ENCODE results near the gene EPSTI1.

Gene EPSTI1

GRCh38 chr13:42970824-42971690, 21.0 kb downstream of the EPSTI1 start:
- DNase-seq: no peak

GRCh38 chr13:42969565-42970172, 22.4 kb downstream of the EPSTI1 start:
- DNase-seq: peak; percentile 70

DNA sequence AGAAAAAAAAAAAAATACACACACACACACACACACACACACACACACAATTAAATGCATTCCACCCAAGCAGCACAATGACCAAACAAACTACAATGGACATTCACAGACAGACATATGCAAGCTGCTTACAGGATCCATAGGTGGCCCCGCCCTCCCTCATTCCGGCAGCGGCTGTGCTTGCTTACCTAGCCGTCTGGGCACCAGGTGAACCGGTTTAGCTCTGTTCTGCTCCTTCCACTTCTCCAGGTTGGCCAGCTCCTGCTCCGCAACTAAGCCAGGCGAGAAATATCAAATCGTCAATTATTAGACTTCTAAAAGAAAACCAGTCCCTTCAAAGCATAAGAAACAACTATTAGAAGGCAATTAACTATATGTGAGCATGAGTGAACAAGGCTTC, 23.1 kb downstream of the EPSTI1 start:
- DNase-seq: peak; percentile 29

DNA sequence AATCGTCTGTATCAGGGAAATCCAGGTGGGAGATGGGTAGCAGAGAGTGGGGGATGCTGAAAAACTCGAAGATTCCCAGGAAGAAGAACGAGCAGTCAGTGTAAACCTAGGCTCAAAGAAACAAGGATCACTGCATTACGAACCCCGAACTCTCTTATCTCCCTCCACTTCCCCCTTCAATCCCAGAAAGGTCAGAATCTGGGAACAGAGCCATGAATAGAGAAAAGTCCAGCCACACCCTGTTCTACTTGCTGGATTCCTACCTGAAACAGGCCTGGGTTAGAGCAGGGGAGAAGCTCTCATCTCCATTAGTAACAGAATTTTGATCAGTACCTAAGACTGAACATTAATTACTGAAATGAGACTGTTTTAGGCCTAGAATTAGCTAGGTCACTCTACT, 24.4 kb downstream of the EPSTI1 start:
- no peak for DNase-seq

GRCh38 chr13:42965281-42965680, 26.8 kb downstream of the EPSTI1 start:
- no peak for DNase-seq

- DNase-seq: no peak
Observed at GRCh38 chr13:42964761-42965161, 27.3 kb downstream of the EPSTI1 start.

DNA sequence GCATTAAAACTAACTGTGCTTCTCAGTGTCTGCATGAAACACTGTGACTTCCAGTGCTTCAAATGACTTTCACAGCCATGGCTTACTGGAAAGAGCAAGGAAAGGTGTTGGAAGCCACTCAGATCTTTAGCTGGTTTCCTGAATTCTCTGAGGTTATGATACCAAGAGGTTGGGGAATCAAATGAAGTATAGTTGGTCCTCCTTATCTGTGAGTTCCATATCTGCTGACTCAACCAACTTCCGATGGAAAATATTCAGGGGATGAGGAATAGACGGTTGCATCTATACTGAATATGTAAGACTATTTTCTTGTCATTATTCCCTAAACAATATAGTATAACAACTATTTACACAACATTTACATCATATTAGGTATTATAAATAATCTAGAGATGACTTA, 32.4 kb downstream of the EPSTI1 start:
- DNase-seq: no peak

- DNase-seq: no peak
Observed at GRCh38 chr13:42957881-42958280, 34.2 kb downstream of the EPSTI1 start.

DNA sequence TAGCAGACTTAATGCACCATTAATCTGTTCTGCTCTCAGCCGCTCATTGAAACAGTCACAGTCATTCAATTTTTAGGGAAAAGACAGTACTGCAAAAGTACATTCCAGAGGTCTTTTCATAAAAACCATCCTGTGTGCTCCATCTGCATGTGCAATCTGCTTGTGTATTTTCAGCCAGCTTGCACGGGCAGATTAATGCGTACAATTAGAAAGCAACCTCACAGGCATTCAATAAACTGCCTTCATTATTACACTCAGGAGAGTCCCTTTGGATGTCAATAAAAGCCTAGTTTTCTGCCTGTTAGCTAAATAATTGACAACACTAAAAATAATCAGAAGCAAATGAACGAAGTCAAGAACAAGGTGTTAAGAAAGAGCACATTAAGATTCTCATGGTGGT, 41.9 kb downstream of the EPSTI1 start:
- DNase-seq: no peak

GRCh38 chr13:42947925-42948324, 44.1 kb downstream of the EPSTI1 start:
- no peak for DNase-seq

- DNase-seq: no peak
Observed at GRCh38 chr13:42946927-42947326, 45.1 kb downstream of the EPSTI1 start.

DNA sequence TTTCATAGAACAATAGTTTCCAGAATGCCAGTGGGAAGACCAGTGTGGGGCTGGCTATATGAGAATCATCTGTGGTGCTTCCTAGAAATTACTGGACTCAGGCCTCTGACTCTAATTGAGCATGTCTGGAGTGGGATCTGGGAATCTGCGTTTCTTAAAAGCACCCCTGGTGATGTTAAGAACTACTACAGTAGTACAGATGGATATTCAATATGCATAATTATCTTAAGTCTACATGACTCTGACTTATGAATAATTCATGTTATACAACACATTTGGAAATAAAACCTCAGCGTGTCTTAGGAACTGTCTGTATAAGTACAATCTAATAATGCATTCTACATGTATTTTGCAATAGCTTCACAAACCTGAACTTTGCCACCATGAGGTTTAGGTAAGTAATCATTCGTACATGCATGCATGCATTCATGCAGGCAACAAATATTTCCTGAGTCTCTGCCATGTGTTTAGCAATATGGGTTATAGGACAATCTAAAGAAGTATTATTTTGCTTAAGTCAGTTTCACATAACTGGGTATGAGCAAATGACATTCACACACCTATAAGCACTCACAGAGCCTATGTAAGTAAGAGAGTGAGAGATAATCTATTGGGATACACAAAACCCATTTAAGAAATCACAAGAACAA, 62.0 kb downstream of the EPSTI1 start:
- no peak for DNase-seq

DNA sequence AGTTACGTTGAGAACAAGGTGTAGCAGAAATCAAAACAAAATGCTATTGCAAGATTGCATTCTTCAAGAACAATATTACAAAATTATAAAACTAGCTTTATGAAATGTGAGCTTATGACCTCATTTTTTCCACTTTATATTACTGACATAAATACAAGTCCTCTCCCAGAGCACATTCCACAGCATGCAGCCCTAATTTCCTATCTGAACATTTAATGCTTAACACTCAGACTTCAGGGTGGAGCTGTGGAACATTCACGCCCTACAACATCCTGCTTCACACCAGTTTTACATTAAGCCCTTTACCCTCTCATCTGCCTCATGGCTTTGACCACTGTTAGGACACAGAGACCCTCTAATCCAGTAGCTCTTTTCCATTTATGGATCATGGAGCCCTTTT, 65.5 kb downstream of the EPSTI1 start:
- no peak for DNase-seq

- DNase-seq: no peak
Observed at GRCh38 chr13:42926043-42926442, 66.0 kb downstream of the EPSTI1 start.

- no peak for DNase-seq
Observed at GRCh38 chr13:42925626-42926025, 66.4 kb downstream of the EPSTI1 start.

GRCh38 chr13:42924344-42924743, 67.7 kb downstream of the EPSTI1 start:
- DNase-seq: no peak

DNA sequence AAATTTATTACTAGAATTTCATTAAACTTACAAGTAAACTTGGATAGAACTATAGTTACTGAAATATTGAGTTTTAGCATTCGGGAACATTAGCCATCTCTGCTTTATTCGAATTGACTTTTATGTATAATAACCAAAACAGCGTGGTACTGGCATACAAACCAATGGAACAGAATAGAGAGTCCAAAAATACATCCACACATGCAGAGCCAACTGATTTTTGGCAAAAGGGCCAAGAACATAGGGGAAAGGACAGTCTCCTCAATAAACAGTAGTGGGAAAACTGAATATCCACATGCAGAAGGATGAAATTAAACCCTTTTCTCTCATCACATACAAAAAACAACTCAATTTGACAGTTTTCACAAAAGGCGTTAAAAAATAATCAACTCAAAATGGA, 84.3 kb downstream of the EPSTI1 start:
- DNase-seq: no peak

DNA sequence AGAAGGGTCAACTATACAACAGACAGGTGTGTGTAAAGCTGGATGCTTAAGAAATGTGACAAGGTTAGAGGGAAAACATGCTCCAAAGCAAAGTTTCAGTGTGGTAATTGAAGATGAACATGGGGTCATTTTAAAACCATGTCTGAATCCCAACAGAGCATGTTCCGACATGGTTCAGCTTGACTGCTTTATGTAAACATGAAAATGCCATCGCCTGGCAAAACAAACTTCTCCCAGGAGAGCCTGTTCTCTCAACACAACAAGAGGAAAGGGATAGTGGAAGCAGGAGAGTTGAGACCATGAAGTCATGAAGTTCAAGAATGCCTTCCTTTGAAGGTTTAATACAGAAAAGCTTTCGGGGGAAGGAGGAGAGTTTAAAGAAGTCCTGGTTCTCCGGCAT, 85.8 kb downstream of the EPSTI1 start:
- no peak for DNase-seq

DNA sequence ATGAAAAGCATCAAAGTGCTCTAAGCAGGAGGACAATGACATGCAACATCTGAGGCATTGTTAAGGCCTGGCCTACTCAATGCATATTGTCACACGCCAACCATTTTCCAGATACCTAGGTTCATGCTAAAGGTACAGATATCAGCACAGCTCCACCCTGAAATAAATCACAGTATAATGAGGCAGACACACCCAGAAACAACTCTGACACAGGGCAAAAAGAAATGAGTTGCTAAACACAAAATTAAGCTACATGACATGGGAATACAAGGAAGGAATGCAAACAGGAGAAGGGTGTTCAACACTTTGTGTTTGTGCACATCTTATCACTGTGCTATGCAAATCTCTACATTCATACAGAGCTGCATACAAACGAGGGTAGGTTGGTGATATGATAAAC, 86.5 kb downstream of the EPSTI1 start:
- DNase-seq: no peak

GRCh38 chr13:42899266-42899665, 92.8 kb downstream of the EPSTI1 start:
- DNase-seq: no peak

DNA sequence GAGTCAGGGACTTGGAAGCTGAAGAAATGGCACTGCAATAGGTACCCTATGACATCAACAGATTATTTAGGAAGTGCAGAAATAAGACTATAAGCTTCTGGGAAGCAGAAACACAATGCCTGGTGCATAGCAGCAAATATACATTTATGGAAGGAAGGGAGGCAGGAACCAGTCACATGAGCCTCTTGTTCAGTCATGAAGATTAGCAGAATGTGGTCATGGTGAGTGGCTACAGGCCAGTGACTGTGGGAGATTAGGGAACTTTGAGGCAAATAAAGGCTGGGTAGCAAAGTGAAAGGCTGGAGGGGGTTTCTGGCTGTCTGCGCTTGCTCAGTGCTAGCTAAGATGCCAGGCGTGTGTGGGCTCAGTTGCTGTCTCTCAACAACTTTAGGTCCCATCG, 96.3 kb downstream of the EPSTI1 start:
- DNase-seq: no peak

- peak; percentile 91 for DNase-seq
Observed at GRCh38 chr13:42894765-42895243, 97.2 kb downstream of the EPSTI1 start.

- DNase-seq: no peak
Observed at GRCh38 chr13:42893214-42893671, 98.8 kb downstream of the EPSTI1 start.

DNA sequence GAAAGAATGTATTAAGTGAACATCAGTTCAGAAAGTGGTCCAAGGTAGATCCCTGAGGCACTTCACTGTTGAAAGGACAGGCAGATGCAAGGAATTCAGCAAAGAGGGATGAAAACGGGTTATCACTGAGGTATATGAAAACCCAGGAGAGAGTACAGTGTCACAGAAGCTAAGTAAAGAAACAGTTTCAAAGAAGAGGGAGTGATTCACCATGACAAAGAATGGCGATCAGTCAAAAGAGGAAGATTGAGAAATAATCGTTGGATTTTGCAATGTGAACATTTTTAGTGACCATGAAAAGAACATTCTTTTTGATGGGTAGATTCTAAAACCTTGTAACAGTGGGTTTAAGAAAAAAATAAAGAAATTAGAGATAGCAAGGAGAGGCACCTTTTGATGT, 99.3 kb downstream of the EPSTI1 start:
- DNase-seq: no peak
